ENCODE data around the gene LRP2.

LRP2 gene

DNA sequence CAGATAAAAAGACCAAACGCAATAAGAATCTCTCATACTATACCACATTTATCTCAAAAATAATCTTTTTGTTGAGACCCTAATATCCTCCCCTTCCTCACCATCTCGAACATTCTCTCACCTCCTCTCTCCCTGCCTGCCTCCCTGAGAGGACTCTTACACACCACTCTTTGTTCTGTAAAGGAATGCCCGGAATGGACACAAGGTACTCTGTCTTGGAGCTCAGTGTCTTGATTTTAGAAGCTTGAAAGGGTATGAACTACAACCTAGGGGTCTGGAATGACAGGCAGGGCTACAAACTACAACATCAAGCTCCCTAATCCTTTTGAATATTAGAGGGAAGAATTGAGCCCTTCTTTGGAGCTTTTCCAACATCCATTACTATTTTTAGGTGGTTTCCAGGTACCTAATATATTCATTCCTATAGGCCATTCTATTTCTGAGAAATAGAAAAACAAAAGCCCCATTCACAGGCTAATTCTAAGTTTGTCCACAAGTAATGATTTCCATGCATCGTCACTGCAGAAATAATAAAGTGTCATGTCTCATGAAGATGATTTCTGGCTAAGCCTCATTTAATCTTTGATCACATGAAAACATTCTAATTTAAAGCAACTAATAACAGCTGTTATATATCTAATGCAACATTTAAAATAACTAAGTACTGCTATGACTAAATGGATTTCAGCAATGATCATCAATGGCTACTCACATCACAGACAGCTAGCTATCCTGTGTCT lies 60.6 kb downstream of the LRP2 start:
- TF ChIP-seq, protein P1, sequence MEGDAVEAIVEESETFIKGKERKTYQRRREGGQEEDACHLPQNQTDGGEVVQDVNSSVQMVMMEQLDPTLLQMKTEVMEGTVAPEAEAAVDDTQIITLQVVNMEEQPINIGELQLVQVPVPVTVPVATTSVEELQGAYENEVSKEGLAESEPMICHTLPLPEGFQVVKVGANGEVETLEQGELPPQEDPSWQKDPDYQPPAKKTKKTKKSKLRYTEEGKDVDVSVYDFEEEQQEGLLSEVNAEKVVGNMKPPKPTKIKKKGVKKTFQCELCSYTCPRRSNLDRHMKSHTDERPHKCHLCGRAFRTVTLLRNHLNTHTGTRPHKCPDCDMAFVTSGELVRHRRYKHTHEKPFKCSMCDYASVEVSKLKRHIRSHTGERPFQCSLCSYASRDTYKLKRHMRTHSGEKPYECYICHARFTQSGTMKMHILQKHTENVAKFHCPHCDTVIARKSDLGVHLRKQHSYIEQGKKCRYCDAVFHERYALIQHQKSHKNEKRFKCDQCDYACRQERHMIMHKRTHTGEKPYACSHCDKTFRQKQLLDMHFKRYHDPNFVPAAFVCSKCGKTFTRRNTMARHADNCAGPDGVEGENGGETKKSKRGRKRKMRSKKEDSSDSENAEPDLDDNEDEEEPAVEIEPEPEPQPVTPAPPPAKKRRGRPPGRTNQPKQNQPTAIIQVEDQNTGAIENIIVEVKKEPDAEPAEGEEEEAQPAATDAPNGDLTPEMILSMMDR (IDR thresholded peaks at IDR 0.05; ENCODE audit: unreplicated experiment in 3 of 3) = no peak
- H3K27me3 Mint-ChIP-seq (ENCODE audit: low read depth) = no peaks in the 10 kb centered on the region

DNA sequence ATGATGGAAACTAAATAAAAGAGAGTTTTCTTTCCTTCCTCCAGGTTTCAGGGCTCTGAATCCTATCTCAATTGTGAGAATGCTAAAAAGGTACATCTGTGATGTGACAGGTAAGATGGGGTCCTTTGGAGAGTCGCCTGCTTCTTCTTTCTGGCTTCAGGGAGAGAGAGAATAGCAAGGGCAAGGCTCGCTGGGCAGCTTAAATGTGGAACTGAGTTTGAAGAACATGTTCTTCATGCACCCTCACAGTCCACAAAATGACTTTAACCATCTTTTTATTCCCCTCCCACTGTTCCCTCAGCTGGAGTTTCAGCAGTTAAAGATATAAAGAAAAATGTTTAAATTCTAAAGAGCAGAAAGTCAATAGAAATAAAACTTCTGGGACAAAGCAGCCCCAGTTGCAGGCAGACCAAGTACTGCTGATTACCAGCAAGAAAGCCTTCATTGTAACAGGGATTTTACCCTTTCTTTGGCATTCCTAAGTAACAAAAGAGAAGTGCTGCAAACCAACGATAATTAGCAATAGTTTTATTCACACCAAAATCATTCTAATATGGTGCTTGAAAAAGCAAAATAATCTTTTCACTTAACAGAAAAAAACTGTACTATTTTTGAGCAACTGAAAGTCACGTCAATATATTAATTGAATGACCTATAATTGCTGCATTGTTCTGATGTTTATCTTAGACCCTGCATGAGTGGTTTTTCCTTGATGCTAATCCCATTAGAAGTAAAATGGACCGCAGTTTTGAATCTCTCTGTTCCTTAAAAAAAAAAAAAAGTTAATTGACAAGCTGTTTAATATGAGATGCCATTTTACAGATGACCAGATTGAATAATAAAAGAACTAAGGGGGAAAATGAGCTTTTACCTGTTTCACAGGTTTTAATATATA lies 61.5 kb downstream of the LRP2 start:
- Mint-ChIP-seq H3K9me3 (no peaks in the 10 kb centered on the region), H3K36me3 (ENCODE audit: low read depth) (peaks cover 4% of the 10 kb centered on the region), H3K4me3 (no peak overlapping the region), H3K4me1 (no peaks in the 10 kb centered on the region), H3K27ac (no peak overlapping the region), H3K27me3 (ENCODE audit: low read depth) (no peaks in the 10 kb centered on the region)
- TF ChIP-seq, protein P1 (IDR thresholded peaks at IDR 0.05; ENCODE audit: unreplicated experiment in 3 of 3) = no peak

More for the DNA sequence above, 60.6 kb downstream of the LRP2 start:
- Mint-ChIP-seq H3K4me3 (no peak overlapping the region), H3K9me3 (no peaks in the 10 kb centered on the region), H3K36me3 (ENCODE audit: low read depth) (peaks cover 4% of the 10 kb centered on the region), H3K27ac (no peak overlapping the region), H3K4me1 (no peaks in the 10 kb centered on the region)

GRCh38 chr2:169298007-169298406 lies 64.3 kb downstream of the LRP2 start:
- Mint-ChIP-seq H3K4me1 (no peaks in the 10 kb centered on the region), H3K36me3 (ENCODE audit: low read depth) (peaks cover 1% of the 10 kb centered on the region), H3K9me3 (no peaks in the 10 kb centered on the region), H3K27me3 (ENCODE audit: low read depth) (no peaks in the 10 kb centered on the region), H3K27ac (no peak overlapping the region), H3K4me3 (no peak overlapping the region)
- TF ChIP-seq, protein P1 (IDR thresholded peaks at IDR 0.05; ENCODE audit: unreplicated experiment in 3 of 3) = no peak

DNA sequence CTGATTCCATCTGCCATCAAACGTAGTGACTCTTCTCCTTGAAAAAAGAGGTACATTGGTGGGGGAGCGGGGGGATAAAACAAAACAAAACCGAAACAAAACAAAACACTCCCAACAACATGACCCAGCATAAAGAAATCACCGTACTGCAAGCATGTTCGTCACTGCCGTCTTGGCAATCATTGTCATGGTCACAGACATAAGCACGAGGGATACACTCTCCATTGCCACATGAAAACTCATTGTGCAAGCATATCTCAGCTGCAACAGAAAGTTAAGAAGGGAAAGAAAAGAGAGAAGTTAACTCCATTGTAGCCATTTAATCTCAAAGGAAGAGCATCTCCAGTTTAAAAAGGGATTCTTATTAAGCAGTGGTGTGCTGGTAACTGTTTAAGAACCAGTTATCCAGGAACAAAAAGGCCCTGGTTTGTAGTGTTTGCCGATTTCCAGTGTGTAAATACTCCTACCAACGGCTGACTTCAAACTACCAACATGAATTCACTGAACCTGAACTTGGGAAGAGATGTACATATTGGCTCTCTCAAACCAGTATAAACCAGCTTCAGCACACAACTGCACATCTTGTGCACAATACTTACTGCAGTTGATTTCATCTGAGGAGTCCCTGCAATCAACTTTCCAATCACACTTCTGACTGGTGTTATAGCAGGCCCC lies 68.2 kb downstream of the LRP2 start:
- Mint-ChIP-seq H3K27ac (no peak overlapping the region), H3K4me3 (no peak overlapping the region), H3K9me3 (no peaks in the 10 kb centered on the region), H3K36me3 (ENCODE audit: low read depth) (peaks cover 4% of the 10 kb centered on the region), H3K4me1 (no peaks in the 10 kb centered on the region), H3K27me3 (ENCODE audit: low read depth) (no peaks in the 10 kb centered on the region)
- TF ChIP-seq, protein P1 (IDR thresholded peaks at IDR 0.05; ENCODE audit: unreplicated experiment in 3 of 3) = no peak

GRCh38 chr2:169291517-169291916 lies 70.8 kb downstream of the LRP2 start:
- peaks cover 7% of the 10 kb centered on the region for H3K36me3 Mint-ChIP-seq (ENCODE audit: low read depth)
- no peak overlapping the region for H3K27ac Mint-ChIP-seq
- no peaks in the 10 kb centered on the region for H3K27me3 Mint-ChIP-seq (ENCODE audit: low read depth)
- TF ChIP-seq, protein P1 (IDR thresholded peaks at IDR 0.05; ENCODE audit: unreplicated experiment in 3 of 3) = no peak
- H3K9me3 Mint-ChIP-seq = no peaks in the 10 kb centered on the region
- H3K4me3 Mint-ChIP-seq = no peak overlapping the region
- no peaks in the 10 kb centered on the region for H3K4me1 Mint-ChIP-seq

Data from nephron (organoid).